DLD1 (cell line): ENCODE measurements around the gene DNAJB9.

Source experiments
- in situ Hi-C: cut with HindIII; loops from 2 replicates; pipeline ENCODE4 v1.10.0; 2017; ENCODE audit warnings: low sequenced_read_pairs

DNAJB9 gene

DNA sequence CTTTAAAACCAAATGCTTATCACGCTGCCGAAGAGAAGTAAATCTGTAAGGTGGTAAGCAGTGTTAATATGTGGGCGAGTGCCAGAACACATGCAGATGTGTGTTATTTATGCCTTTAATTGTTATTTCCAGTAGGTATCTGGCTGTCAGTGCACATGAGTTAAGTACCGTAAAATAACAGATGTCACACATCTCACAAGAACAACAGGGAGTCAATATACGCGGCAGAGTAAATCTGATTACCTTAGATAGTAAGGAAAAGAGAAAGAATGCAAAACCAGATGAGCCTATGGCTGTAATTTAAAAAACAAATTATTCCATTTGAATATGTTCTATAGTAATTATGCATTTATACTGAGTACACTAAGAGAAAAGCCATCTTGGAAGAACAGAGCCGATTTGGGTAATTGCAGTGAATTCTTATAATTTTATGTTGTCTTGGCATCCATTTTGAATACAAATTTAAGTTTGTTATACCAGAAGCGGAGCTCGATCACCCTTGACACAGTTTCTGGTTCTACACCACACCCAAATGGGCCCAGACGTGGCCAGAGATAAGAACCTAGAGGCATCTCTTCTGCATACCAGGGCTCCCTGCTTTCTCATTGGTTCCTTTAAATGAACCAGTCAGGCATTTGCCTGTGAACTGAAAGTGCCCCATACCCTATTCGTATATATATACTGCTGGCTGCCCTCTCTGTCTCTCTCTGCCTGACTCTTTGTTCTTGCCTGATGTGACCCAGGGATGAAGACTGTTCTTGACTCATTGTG lies 34.8 kb downstream of the DNAJB9 start:
- in situ Hi-C loops, result no loop called here

DNA sequence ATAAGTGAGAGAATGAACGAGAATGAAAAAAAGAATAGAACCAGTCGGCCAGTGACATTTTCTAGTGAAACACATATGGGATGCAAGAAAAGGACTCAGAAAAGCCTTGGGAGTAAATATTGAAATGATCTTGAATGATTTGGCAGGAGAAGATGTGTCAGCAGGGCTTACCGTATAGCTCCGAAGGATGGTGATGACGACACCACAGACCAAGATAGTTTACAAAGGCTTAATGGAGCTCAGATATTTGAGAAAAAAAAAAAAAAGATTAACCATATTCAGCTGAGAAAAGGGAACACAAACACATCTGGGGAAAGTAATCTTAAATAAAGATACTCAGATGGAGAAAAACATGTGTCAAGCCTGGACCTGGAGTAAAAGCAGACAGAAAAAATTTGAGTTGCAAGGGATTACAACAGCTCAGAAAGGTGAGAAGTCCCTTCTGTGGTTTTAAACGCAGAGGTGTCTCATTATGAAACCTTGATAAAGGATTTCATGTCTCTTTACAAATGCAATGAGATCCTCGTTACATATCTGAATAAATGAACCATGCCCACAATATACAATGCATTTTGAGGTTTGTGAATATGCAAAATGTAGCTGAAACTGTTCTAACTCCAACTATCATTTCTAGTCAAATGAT lies 36.0 kb downstream of the DNAJB9 start:
- in situ Hi-C loops, result no loop called here

DNA sequence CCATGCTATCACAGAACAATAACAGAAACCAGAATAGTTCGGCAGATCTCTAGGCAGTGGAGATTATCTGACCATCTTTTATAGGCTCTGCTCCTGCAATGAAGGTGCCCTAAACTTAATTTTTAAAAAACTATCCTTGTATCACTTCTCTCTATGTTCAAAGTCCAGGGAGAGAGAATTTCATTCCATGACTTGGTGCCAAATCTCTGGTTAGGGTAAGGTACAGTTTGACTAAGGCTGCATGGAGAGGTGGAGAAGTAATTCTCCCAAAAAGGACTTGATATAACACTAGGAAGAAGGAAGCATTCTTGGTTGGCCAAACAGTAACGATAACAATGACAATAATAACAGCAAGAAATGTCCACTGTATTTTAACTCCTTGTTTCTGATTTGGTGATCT lies 40.0 kb downstream of the DNAJB9 start:
- in situ Hi-C loops, result no loop called here

DNA sequence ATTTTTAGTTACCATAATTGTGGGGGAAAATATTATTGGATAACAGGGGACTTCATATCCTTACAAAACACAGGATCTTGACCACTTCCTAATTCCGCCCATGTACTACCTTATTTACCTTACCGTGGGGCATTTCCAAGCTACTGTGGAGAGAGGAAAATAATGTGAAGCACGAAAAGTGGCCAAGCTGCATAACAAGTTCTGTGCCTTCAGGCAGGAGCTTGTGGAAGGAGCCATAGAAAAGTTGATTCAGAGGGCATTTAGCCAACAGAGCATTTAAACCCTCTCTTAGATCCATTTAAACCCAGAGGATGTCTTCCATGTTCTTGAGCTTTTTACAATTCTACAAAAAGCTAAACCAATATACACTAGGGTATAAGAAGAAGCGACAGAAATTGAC lies 41.6 kb downstream of the DNAJB9 start:
- in situ Hi-C loops, result no loop called here

DNA sequence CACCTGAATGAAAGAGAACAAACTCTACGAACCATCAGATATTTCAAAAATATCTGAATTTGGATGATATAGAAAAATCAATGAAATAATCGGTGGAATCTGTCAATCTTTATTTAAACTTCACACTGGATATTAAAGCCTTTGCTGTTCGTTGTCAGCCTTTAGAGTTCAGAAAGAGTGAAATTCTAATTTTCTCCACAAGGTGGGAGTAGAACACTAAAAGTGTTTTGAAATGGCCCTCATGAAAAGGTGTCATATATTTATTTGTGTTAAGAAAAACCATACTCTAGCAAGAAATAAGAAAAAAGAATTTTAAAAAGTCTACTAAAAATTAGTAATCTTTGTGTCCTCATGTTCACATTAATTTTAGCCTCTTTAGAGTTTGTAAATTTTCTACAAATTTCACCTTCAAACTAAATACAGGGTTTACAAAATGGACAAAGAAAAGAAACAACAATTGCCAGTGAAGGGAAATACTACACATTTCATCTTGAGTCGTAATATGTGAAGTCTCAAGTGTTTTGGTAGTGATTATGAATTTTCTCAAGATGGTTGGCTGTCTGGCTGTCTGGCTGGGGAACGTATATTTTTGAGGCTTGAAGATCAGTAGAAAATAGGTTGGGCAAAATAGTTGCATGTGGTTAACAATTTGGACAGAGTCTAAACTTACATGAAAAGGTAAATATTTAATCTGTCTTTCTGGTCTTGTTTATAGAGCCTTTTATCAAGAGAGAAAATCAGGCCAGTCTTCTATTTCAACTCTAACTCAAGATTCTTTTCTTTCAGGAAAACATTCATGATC lies 43.7 kb downstream of the DNAJB9 start:
- in situ Hi-C loops, result no loop called here

DNA sequence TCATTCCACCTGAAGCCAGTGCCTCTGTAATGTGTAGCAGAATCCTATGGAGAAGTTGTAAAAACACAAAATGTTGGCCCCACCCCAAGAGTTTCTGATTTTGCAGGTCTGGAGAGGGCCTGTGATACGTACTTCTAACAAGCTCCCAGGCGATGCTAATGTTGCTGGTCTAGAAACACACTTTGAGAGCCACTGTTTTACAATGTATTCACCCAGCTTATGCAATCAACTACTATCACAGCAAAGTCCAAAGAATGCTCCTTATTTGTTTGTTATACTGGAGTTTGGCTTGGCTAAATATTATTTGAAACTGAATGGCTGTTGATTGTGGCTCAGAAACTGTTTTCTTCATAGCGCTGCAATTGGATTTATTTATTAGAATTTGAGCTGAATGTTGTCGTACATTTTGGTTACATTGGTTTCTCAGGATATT lies 44.3 kb downstream of the DNAJB9 start:
- in situ Hi-C loops, result no loop called here

DNA sequence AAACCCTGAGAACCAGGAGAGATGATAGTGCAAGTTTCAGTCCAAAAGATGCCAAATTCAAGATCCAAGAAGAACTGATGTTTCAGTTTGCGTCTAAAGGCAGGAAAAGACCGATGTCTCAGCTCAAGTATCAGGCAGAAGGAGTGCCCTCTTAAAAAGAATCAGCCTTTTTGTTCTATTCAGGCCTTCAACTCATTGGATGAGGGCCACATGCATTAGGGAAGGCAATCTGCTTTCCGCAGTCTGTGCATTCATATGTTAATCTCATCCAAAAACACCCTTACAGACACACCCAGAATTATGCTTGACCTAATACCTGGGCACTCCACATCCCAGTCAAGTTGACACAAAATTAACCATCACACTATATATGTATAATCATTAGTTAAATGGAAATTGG lies 45.2 kb downstream of the DNAJB9 start:
- in situ Hi-C loops, result no loop called here

DNA sequence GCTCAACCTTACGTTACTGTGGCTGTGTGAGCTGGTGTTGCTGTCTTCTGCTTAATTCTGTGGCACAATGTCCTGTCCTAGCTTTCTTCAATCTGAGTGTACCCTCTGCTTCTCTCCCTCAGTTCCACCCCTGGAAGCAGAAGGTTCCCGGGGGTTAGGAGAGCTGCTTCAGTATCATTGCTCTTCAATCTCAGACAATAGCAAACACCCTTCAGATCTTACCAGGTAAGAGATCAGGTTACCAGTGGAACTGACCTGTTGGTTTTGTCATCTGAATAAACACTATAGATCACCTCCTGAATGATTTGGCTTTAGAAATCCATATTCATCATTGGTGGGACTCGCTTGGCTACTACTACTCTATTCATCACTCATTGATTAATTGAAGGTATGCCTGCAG lies 48.4 kb downstream of the DNAJB9 start:
- in situ Hi-C loops, result no loop called here

DNA sequence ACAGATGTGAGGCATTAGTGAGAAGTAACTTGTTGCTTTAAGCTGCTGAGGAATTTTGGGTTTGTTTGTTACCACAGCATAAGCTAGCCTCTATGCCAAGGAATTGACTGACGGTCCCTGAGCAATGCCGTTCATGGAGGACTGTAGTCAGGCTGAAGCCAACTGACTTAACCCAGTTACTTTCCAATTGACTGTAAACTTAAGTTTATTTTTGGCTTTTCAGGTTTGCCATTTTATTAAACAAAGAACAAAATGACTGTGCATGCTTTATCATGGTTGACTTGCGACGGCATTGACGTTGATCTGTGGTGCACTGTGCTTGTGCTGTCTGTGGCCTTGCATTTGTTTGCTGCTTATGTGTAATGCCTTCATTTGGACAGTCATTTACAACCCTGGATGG lies 53.5 kb downstream of the DNAJB9 start:
- in situ Hi-C loops, result no loop called here
